A673 (cell line): ENCODE data around the gene SDHD.

Experiments
- CTCF ChIP-seq: fragments of 300-800, 200-600 bp; sonication (generic); conservative IDR thresholded peaks from 2 replicates; pipeline ENCODE4 v1.5.1; 2017; ENCODE audit warnings: low read depth, mild to moderate bottlenecking, antibody characterized with exemption, low read length, moderate library complexity, mixed read lengths
- EZH2 ChIP-seq: fragments of 200-600 bp; sonication (generic); IDR thresholded peaks from 2 replicates; pipeline ENCODE4 v1.6.1; 2017; ENCODE audit warnings: borderline replicate concordance, low read depth, mild to moderate bottlenecking, mixed read lengths, antibody characterized with exemption, low read length; ENCODE audit not compliant: poor library complexity, severe bottlenecking

- TF ChIP-seq CTCF: no peak
- no peak for TF ChIP-seq EZH2
These were observed 36.5 kb downstream of the SDHD start for GRCh38 chr11:112123129-112123528.
